IMR-90 (cell line): ENCODE data around the gene CXCL17. TPM values are rescaled to one million over a fixed set of nuclear protein-coding genes. Genes with fewer than 3 reads are reported as not detected.

ENCODE experiments used
- ATAC-seq: fragments of 200-7000 bp; cut with Tn5 transposase; 2 replicates; pipeline ENCODE4 v1.9.1; 2020; ENCODE audit warnings: low read depth, mild to moderate bottlenecking, moderate library complexity
- BruUV-seq: library from RNA; stranded (reverse); fragments of 400-500 nt; replicated peaks from 2 replicates; lab custom pipeline; 2021; lab: Mats Ljungman, UMichigan
- CTCF ChIA-PET: fragments of 300-600 bp; formaldehyde crosslinking; extraction: SDS; loops from one replicate; lab custom pipeline; 2021; ENCODE audit warnings: antibody characterized with exemption; lab: Yijun Ruan, JAX
- POLR2A ChIA-PET: fragments of 300-600 bp; sonication (Branson Sonifier 250); formaldehyde crosslinking; loops from one replicate; lab custom pipeline; 2022; ENCODE audit warnings: antibody characterized with exemption; ENCODE audit not compliant: unreplicated experiment; lab: Charles Lee
- DNase-seq: peaks from one replicate; pipeline ENCODE4 v3.0.0; 2013
- H2AFZ ChIP-seq: replicated peaks from 2 replicates; pipeline ENCODE3; 2013; ENCODE audit warnings: low read length, mild to moderate bottlenecking; ENCODE audit not compliant: poor library complexity
- H2AK5ac ChIP-seq: 2 replicates; pipeline ENCODE4 v1.6.1; 2013; ENCODE audit warnings: low read depth, low read length, inconsistent platforms
- H2AK9ac ChIP-seq: replicated peaks from 2 replicates; pipeline ENCODE3; 2013; ENCODE audit warnings: mild to moderate bottlenecking, low read depth, low read length, moderate library complexity; ENCODE audit not compliant: poor library complexity
- H2BK120ac ChIP-seq: 2 replicates; pipeline ENCODE4 v1.6.1; 2013; ENCODE audit warnings: low read depth, low read length, inconsistent platforms
- H2BK15ac ChIP-seq: 3 replicates; pipeline ENCODE4 v1.6.1; 2013; ENCODE audit warnings: low read depth, low read length, inconsistent platforms
- H2BK20ac ChIP-seq: 2 replicates; pipeline ENCODE4 v1.6.1; 2013; ENCODE audit warnings: low read depth, mild to moderate bottlenecking, inconsistent platforms, low read length, moderate library complexity
- H2BK5ac ChIP-seq: 2 replicates; pipeline ENCODE4 v1.6.1; 2013; ENCODE audit warnings: mild to moderate bottlenecking, low read depth, low read length, inconsistent platforms; ENCODE audit not compliant: poor library complexity, severe bottlenecking
- H3K14ac ChIP-seq: replicated peaks from 2 replicates; pipeline ENCODE4 v1.6.1; 2013; ENCODE audit warnings: low read depth, low read length, inconsistent platforms
- H3K18ac ChIP-seq: 2 replicates; pipeline ENCODE4 v1.6.1; 2013; ENCODE audit warnings: low read depth, low read length, control low read depth
- H3K23ac ChIP-seq: 2 replicates; pipeline ENCODE4 v1.6.1; 2013; ENCODE audit warnings: low read depth, low read length, inconsistent platforms
- H3K27ac ChIP-seq: 2 replicates; pipeline ENCODE4 v1.5.1; 2013; ENCODE audit warnings: mild to moderate bottlenecking, control low read depth, low read length; ENCODE audit not compliant: insufficient read depth
- H3K27me3 ChIP-seq: 2 replicates; pipeline ENCODE4 v1.6.1; 2013; ENCODE audit warnings: low read length; ENCODE audit not compliant: control insufficient read depth, insufficient read depth
- H3K36me3 ChIP-seq: 2 replicates; pipeline ENCODE4 v1.6.1; 2013; ENCODE audit warnings: low read length, mixed read lengths; ENCODE audit not compliant: control insufficient read depth, insufficient read depth
- H3K4ac ChIP-seq: 2 replicates; pipeline ENCODE4 v1.6.1; 2013; ENCODE audit warnings: low read depth, low read length, inconsistent platforms
- H3K4me1 ChIP-seq: 2 replicates; pipeline ENCODE4 v1.6.1; 2013; ENCODE audit warnings: low read length, mixed read lengths; ENCODE audit not compliant: control insufficient read depth, insufficient read depth
- H3K4me2 ChIP-seq: 2 replicates; pipeline ENCODE4 v1.6.1; 2013; ENCODE audit warnings: low read depth, mild to moderate bottlenecking, control low read depth, low read length, moderate library complexity
- H3K4me3 ChIP-seq: 2 replicates; pipeline ENCODE4 v1.5.1; 2013; ENCODE audit warnings: low read depth, mild to moderate bottlenecking, control low read depth, low read length, moderate library complexity; ENCODE audit not compliant: insufficient read depth
- H3K56ac ChIP-seq: 2 replicates; pipeline ENCODE4 v1.6.1; 2013; ENCODE audit warnings: low read length, inconsistent platforms; ENCODE audit not compliant: insufficient read depth; ENCODE audit errors: extremely low read depth
- H3K79me1 ChIP-seq, 2 experiments: 2 replicates each; pipeline ENCODE4 v1.6.1; 2013; ENCODE audit warnings: low read length in 2 of 2, inconsistent platforms in 1 of 2, low read depth in 1 of 2
- H3K9ac ChIP-seq: 2 replicates; pipeline ENCODE4 v1.6.1; 2013; ENCODE audit warnings: low read depth, low read length, control low read depth
- H3K9me1 ChIP-seq: 2 replicates; pipeline ENCODE4 v1.6.1; 2013; ENCODE audit warnings: low read length, inconsistent platforms; ENCODE audit not compliant: insufficient read depth
- H3K9me3 ChIP-seq: 2 replicates; pipeline ENCODE4 v1.6.1; 2013; ENCODE audit warnings: low read length; ENCODE audit not compliant: control insufficient read depth, insufficient read depth
- H4K20me1 ChIP-seq: 2 replicates; pipeline ENCODE4 v1.6.1; 2013; ENCODE audit warnings: low read length, inconsistent platforms; ENCODE audit not compliant: insufficient read depth
- H4K5ac ChIP-seq: 2 replicates; pipeline ENCODE4 v1.6.1; 2013; ENCODE audit warnings: mild to moderate bottlenecking, low read depth, low read length, control low read depth
- H4K8ac ChIP-seq, 2 experiments: 2 replicates each; pipeline ENCODE4 v1.6.1; 2013; ENCODE audit warnings: low read depth in 2 of 2, low read length in 2 of 2, control low read depth in 1 of 2, inconsistent platforms in 1 of 2
- H4K91ac ChIP-seq: 2 replicates; pipeline ENCODE4 v1.6.1; 2013; ENCODE audit warnings: low read depth, low read length, inconsistent platforms; ENCODE audit not compliant: insufficient read depth
- BHLHE40 ChIP-seq: fragments of 150-350 bp; IDR thresholded peaks from 2 replicates; pipeline ENCODE4 v1.6.1; 2016; ENCODE audit warnings: mild to moderate bottlenecking, low read depth, low read length
- CHD1 ChIP-seq: IDR thresholded peaks from 2 replicates; pipeline ENCODE4 v1.6.1; 2012; ENCODE audit warnings: low read depth, low read length, improper control_type of control experiment
- FOS ChIP-seq: fragments of 150-350 bp; IDR thresholded peaks from 2 replicates; pipeline ENCODE4 v1.6.1; 2016; ENCODE audit warnings: low read depth, low read length
- MAFK ChIP-seq: IDR thresholded peaks from 2 replicates; pipeline ENCODE4 v1.6.1; 2012; ENCODE audit warnings: low read depth, low read length, improper control_type of control experiment
- MAZ ChIP-seq: IDR thresholded peaks from 2 replicates; pipeline ENCODE4 v1.6.1; 2012; ENCODE audit warnings: low read depth, mild to moderate bottlenecking, low read length, improper control_type of control experiment, moderate library complexity, borderline replicate concordance
- MXI1 ChIP-seq: IDR thresholded peaks from 2 replicates; pipeline ENCODE4 v1.6.1; 2012; ENCODE audit warnings: low read depth, mild to moderate bottlenecking, low read length, moderate library complexity, borderline replicate concordance
- POLR2A ChIP-seq: IDR thresholded peaks from 2 replicates; pipeline ENCODE4 v1.6.1; 2012; ENCODE audit warnings: mild to moderate bottlenecking, low read depth, low read length
- RAD21 ChIP-seq: IDR thresholded peaks from 2 replicates; pipeline ENCODE4 v1.6.1; 2012; ENCODE audit warnings: low read length, improper control_type of control experiment
- RFX5 ChIP-seq: IDR thresholded peaks from 2 replicates; pipeline ENCODE4 v1.8.0; 2012; ENCODE audit warnings: low read depth, mild to moderate bottlenecking, low read length, moderate library complexity
- SMC3 ChIP-seq: fragments of 150-350 bp; IDR thresholded peaks from 2 replicates; pipeline ENCODE4 v1.6.1; 2016; ENCODE audit warnings: low read depth, mild to moderate bottlenecking, antibody characterized with exemption, low read length, moderate library complexity
- USF2 ChIP-seq: fragments of 150-350 bp; IDR thresholded peaks from 2 replicates; pipeline ENCODE4 v1.6.1; 2017; ENCODE audit warnings: mild to moderate bottlenecking, antibody characterized with exemption, low read length, low read depth
- WGBS, 2 experiments: methylation state at CpG; one replicate each; pipeline versions ENCODE4 v1.1.5 to v1.1.7; 2013; ENCODE audit warnings: missing lambda C conversion rate in 2 of 2; ENCODE audit not compliant: insufficient read length in 1 of 2; ENCODE audit errors: extremely low coverage in 2 of 2; 5-methylcytosine and 5-hydroxymethylcytosine counted together
- dilution Hi-C: fragments of 300-500 bp; cut with HindIII; formaldehyde crosslinking; loops from one replicate; pipeline ENCODE4 v1.14.3; 2018; ENCODE audit warnings: low sequenced_read_pairs; ENCODE audit not compliant: unreplicated experiment
- in situ Hi-C: fragments of 300-500 bp; cut with MboI; formaldehyde crosslinking; loops from 3 replicates; pipeline ENCODE4 v1.14.3; 2019; ENCODE audit warnings: low sequenced_read_pairs, inconsistent platforms, mixed read lengths
- intact Hi-C: fragments of 100-400 bp; cut with micrococcal nuclease; formaldehyde crosslinking; loops from 2 replicates; pipeline ENCODE4 v1.10.0; 2022
- polyA plus RNA-seq, 3 experiments: library from polyadenylated mRNA; depleted of rRNA; stranded (reverse); fragments of >200 nt; gene quantifications; 2 replicates each; pipeline ENCODE4 v1.2.3, GENCODE V29; 2012; ENCODE audit warnings: low replicate concordance in 1 of 3
- total RNA-seq: library from RNA; depleted of rRNA; stranded (reverse); fragments of >200 nt; gene quantifications from 2 replicates; pipeline ENCODE4 v1.2.3, GENCODE V29; 2012
- TF ChIP-seq, protein P1 (sequence below): fragments of 150-350 bp; IDR thresholded peaks from 2 replicates; pipeline ENCODE4 v1.6.1; 2016; ENCODE audit warnings: low read depth, mild to moderate bottlenecking, low read length, moderate library complexity, borderline replicate concordance
- TF ChIP-seq, protein P2 (sequence below): conservative IDR thresholded peaks from 2 replicates; pipeline ENCODE4 v1.5.1; 2012; ENCODE audit warnings: mild to moderate bottlenecking, low read depth, low read length, improper control_type of control experiment

The CXCL17 gene
- total and polyA plus RNA-seq, 2 of the 4 experiments (the other 2 are of a cell fraction) = not detected

DNA sequence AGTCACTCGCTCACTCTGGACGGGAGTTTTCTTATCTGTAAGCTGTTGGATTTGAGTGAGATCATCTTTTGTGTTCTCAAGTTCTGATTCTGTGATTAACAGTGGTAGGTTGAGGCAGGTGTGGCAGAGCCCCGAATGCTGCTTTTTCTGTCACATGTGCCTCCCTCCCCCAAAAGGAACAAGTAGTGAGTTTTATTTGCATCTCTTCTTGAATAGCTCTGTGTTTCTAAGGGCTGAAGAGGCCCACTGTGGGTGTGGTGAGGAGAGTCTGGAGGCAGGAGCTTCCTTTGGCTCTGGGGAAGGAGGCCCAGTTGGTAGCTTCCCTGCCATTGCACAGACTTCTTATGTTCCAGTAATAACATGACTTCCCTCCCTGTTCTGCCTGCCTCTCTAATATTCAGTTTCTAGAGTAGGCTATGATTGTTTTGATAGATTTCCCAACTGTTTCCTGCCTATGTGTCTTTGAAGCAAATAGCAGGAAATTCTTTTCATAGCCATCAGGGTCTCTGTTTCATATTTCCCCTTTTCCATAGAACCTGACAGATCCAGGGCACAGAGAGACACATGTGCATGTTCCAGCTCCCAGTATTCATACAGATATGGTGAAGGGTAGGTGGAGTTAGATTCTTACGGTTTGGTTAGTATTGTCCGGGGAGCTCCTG, 23.9 kb upstream of the CXCL17 start:
- no peaks in the 10 kb centered on the region for H3K36me3 ChIP-seq
- ATAC-seq = no peak; the same call in 1 of the 2 replicates
- no peak overlapping the region for H2AK5ac ChIP-seq
- intact Hi-C loops = no loop called here
- peaks cover 7% of the 10 kb centered on the region for H3K27me3 ChIP-seq
- H4K5ac ChIP-seq = no peak overlapping the region
- no peak overlapping the region for H3K4ac ChIP-seq
- no peak overlapping the region for H4K8ac ChIP-seq
- WGBS, 2 experiments = 60% methylated on average over 1 of the region's 5 CpGs; no CpG with 5 or more reads in 1 of the 2 experiments
- no peak overlapping the region for H2BK15ac ChIP-seq
- H2AFZ ChIP-seq = no peak overlapping the region
- no peaks in the 10 kb centered on the region for H3K79me1 ChIP-seq
- H2BK120ac ChIP-seq = no peak overlapping the region
- DNase-seq = no peak
- BruUV-seq = no TSS peak
- H2BK20ac ChIP-seq = no peak overlapping the region
- H3K18ac ChIP-seq = no peak overlapping the region
- peaks cover 6% of the 10 kb centered on the region; the same call in 1 of the 2 replicates for H3K4me1 ChIP-seq
- H3K4me3 ChIP-seq = no peak overlapping the region
- no peak overlapping the region for H2AK9ac ChIP-seq
- peaks cover 4% of the 10 kb centered on the region; the same call in 1 of the 2 replicates for H3K9me1 ChIP-seq
- H3K9me3 ChIP-seq = no peaks in the 10 kb centered on the region
- TF ChIP-seq, protein P1, sequence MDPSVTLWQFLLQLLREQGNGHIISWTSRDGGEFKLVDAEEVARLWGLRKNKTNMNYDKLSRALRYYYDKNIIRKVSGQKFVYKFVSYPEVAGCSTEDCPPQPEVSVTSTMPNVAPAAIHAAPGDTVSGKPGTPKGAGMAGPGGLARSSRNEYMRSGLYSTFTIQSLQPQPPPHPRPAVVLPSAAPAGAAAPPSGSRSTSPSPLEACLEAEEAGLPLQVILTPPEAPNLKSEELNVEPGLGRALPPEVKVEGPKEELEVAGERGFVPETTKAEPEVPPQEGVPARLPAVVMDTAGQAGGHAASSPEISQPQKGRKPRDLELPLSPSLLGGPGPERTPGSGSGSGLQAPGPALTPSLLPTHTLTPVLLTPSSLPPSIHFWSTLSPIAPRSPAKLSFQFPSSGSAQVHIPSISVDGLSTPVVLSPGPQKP = no peak
- TF ChIP-seq MXI1 (no peak), MAFK (no peak), BHLHE40 (no peak), MAZ (no peak), FOS (no peak), RFX5 (no peak), USF2 (no peak), CHD1 (no peak), POLR2A (no peak), SMC3 (no peak), RAD21 (no peak)
- TF ChIP-seq, protein P2, sequence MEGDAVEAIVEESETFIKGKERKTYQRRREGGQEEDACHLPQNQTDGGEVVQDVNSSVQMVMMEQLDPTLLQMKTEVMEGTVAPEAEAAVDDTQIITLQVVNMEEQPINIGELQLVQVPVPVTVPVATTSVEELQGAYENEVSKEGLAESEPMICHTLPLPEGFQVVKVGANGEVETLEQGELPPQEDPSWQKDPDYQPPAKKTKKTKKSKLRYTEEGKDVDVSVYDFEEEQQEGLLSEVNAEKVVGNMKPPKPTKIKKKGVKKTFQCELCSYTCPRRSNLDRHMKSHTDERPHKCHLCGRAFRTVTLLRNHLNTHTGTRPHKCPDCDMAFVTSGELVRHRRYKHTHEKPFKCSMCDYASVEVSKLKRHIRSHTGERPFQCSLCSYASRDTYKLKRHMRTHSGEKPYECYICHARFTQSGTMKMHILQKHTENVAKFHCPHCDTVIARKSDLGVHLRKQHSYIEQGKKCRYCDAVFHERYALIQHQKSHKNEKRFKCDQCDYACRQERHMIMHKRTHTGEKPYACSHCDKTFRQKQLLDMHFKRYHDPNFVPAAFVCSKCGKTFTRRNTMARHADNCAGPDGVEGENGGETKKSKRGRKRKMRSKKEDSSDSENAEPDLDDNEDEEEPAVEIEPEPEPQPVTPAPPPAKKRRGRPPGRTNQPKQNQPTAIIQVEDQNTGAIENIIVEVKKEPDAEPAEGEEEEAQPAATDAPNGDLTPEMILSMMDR = no peak
- no peak overlapping the region for H3K4me2 ChIP-seq
- H3K27ac ChIP-seq = no peak overlapping the region
- H3K23ac ChIP-seq = no peak overlapping the region
- H4K20me1 ChIP-seq = no peaks in the 10 kb centered on the region
- dilution Hi-C loops = no loop called here
- no peak overlapping the region for H4K91ac ChIP-seq
- ChIA-PET CTCF (interaction anchor here (0.9 to 1.0 kb wide), 3 partner anchors 17 to 96 kb away, joined by 3 to 5 read pairs (median 4); no protein-coding TSS in a partner anchor), POLR2A (no interaction called here)
- H3K14ac ChIP-seq = 0 out of 2 replicates have a peak overlapping the region, but pooled peaks have one; percentile 56
- H3K56ac ChIP-seq = no peak overlapping the region
- in situ Hi-C loops = no loop called here
- H3K9ac ChIP-seq = no peak overlapping the region
- no peak overlapping the region for H2BK5ac ChIP-seq
